HepG2 (cell line): ENCODE results near the gene EFNA3. TPM values are rescaled to one million over a fixed set of nuclear protein-coding genes. Genes with fewer than 3 reads are reported as not detected.
A peak's percentile ranks its signal among the peaks of the same experiment; 100 is the strongest.

Experiments used
- CENPT ChIP-seq: sonication (generic); formaldehyde crosslinking; IDR thresholded peaks from 2 replicates; pipeline ENCODE4 v1.8.0; 2022; ENCODE audit warnings: low read depth, mild to moderate bottlenecking, moderate library complexity, missing genetic modification reagents
- DPF2 ChIP-seq: sonication (generic); formaldehyde crosslinking; IDR thresholded peaks from 2 replicates; pipeline ENCODE4 v1.4.0; 2020; ENCODE audit warnings: mild to moderate bottlenecking, low read depth, missing genetic modification reagents, borderline replicate concordance
- HIC2 ChIP-seq: sonication (generic); formaldehyde crosslinking; IDR thresholded peaks from 2 replicates; pipeline ENCODE4 v1.9.0; 2022; ENCODE audit warnings: low read depth, missing genetic modification reagents
- NFE2 ChIP-seq: sonication (generic); formaldehyde crosslinking; IDR thresholded peaks from 2 replicates; pipeline ENCODE4 v1.4.0; 2020; ENCODE audit warnings: missing genetic modification reagents
- NFKB2 ChIP-seq: sonication (generic); formaldehyde crosslinking; IDR thresholded peaks from 2 replicates; pipeline ENCODE4 v1.4.0; 2020; ENCODE audit warnings: missing genetic modification reagents, borderline replicate concordance
- PHF5A ChIP-seq: IDR thresholded peaks from one replicate; pipeline ENCODE4 v1.6.1; 2018; ENCODE audit warnings: low read depth, missing genetic modification reagents; ENCODE audit not compliant: unreplicated experiment
- POLR2A ChIP-seq, 2 experiments: IDR thresholded peaks; 2 replicates each; pipeline ENCODE4 v1.6.1; 2011; ENCODE audit warnings: low read depth in 2 of 2, low read length in 2 of 2, mild to moderate bottlenecking in 1 of 2, moderate library complexity in 1 of 2; ENCODE audit not compliant: insufficient read depth in 1 of 2
- PRDM15 ChIP-seq: sonication (generic); formaldehyde crosslinking; IDR thresholded peaks from 2 replicates; pipeline ENCODE4 v1.4.0; 2020; ENCODE audit warnings: missing genetic modification reagents
- TBX3 ChIP-seq: fragments of 450-650 bp; IDR thresholded peaks from 2 replicates; pipeline ENCODE4 v1.6.1; 2017; ENCODE audit warnings: antibody characterized with exemption, mild to moderate bottlenecking, inconsistent platforms, borderline replicate concordance
- ZBTB4 ChIP-seq: sonication (generic); formaldehyde crosslinking; IDR thresholded peaks from 2 replicates; pipeline ENCODE4 v1.4.0; 2020; ENCODE audit warnings: missing genetic modification reagents, mild to moderate bottlenecking, borderline replicate concordance
- ZBTB44 ChIP-seq: sonication (generic); formaldehyde crosslinking; IDR thresholded peaks from 2 replicates; pipeline ENCODE4 v1.4.0; 2020; ENCODE audit warnings: missing genetic modification reagents
- ZFAT ChIP-seq: sonication (generic); formaldehyde crosslinking; conservative IDR thresholded peaks from 2 replicates; pipeline ENCODE4 v1.8.1; 2023; ENCODE audit warnings: missing genetic modification reagents, inconsistent platforms
- ZFP1 ChIP-seq: IDR thresholded peaks from 2 replicates; pipeline ENCODE4 v1.6.1; 2016
- ZMYM2 ChIP-seq: sonication (generic); formaldehyde crosslinking; IDR thresholded peaks from 2 replicates; pipeline ENCODE4 v1.8.0; 2022; ENCODE audit warnings: mild to moderate bottlenecking, missing genetic modification reagents
- ZNF552 ChIP-seq: sonication (generic); formaldehyde crosslinking; IDR thresholded peaks from 2 replicates; pipeline ENCODE4 v1.9.0; 2022; ENCODE audit warnings: missing genetic modification reagents, mild to moderate bottlenecking, borderline replicate concordance
- ZNF709 ChIP-seq: sonication (generic); formaldehyde crosslinking; IDR thresholded peaks from 2 replicates; pipeline ENCODE4 v1.5.0; 2020; ENCODE audit warnings: mild to moderate bottlenecking, missing genetic modification reagents
- polyA plus RNA-seq, 8 experiments: library from polyadenylated mRNA; depleted of rRNA in 3 of 8; stranded (reverse) in 7 of 8; unstranded in 1 of 8; fragments of >200 nt; fragmentation: Illumina TruSeq in 4 of 8; extraction: Trizol in 4 of 8; gene quantifications; 2 replicates each; pipeline versions ENCODE4 v1.2.1 to v1.2.3, GENCODE V29; 2011 to 2016; ENCODE audit warnings: low read depth in 4 of 8, missing spikeins in 1 of 8, mixed read lengths in 1 of 8; ENCODE audit not compliant: insufficient read depth in 1 of 8
- total RNA-seq, 5 experiments: library from RNA; depleted of rRNA; stranded (reverse); fragments of >200 nt; fragmentation: Illumina TruSeq; extraction: Trizol; gene quantifications; 2 replicates each; pipeline ENCODE4 v1.2.3, GENCODE V29; 2016; ENCODE audit warnings: low read depth in 1 of 5

EFNA3 gene
- total and polyA plus RNA-seq, 2 of the 13 experiments (the other 11 are each of a cell fraction or from before 2014, with no cell fraction given), result 1.0 to 5.7 TPM

- no peak for TF ChIP-seq DPF2 (CRISPR knock-in tag)
- no peak for TF ChIP-seq ZFAT
- peak; percentile 96; the same call in 1 of the 2 replicates for TF ChIP-seq ZBTB4
- TF ChIP-seq PHF5A, result peak; percentile 48
- no peak; the same call in 1 of the 2 replicates for TF ChIP-seq TBX3
- TF ChIP-seq ZFP1 (CRISPR knock-in tag), result no peak
- TF ChIP-seq ZNF552 (CRISPR knock-in tag), result 0 out of 2 replicates have a peak, but pooled peaks have one; percentile 29
- peak; percentile 90 for TF ChIP-seq ZMYM2 (CRISPR knock-in tag)
- TF ChIP-seq NFKB2 (CRISPR knock-in tag), result peak; percentile 94
- TF ChIP-seq ZNF709 (CRISPR knock-in tag), result peak; percentile 95
- TF ChIP-seq CENPT, result peak; percentile 61
- TF ChIP-seq POLR2A (IDR thresholded peaks at IDR 0.05; ENCODE audit: insufficient read depth in 1 of 2, low read depth in 2 of 2, low read length in 2 of 2), result 0 out of 4 replicates have a peak, but pooled peaks of 1 of the 2 experiments have one; percentile 7
- TF ChIP-seq NFE2 (CRISPR knock-in tag), result no peak
- TF ChIP-seq PRDM15 (CRISPR knock-in tag), result no peak; the same call in 1 of the 2 replicates
- peak; percentile 91 for TF ChIP-seq HIC2 (CRISPR knock-in tag)
- TF ChIP-seq ZBTB44 (CRISPR knock-in tag), result no peak
These were observed 27.9 kb upstream of the EFNA3 start, which contains the start of gene ADAM15 (continued) for GRCh38 chr1:155050560-155051341.
